ENCODE data around the gene ATXN1. TPM values are rescaled to one million over a fixed set of nuclear protein-coding genes. Genes with fewer than 3 reads are reported as not detected.

Gene ATXN1
- total RNA-seq, 1 experiment from 2014 or later = 27.0 TPM

- Histone ChIP-seq H3K4me3 (ENCODE audit: low read length) (no peak overlapping the region), H3K27ac (ENCODE audit: low read length) (no peak overlapping the region), H3K9ac (ENCODE audit: low read length) (no peak overlapping the region), H3K9me2 (replicated peaks; ENCODE audit: low read length) (no peaks in the 10 kb centered on the region), H2AFZ (ENCODE audit: low read length) (no peak overlapping the region), H3K9me3 (ENCODE audit: low read length) (no peaks in the 10 kb centered on the region), H3F3A (ENCODE audit: low read length, unreplicated experiment) (no peaks in the 10 kb centered on the region), H4K20me1 (ENCODE audit: low read length) (no peaks in the 10 kb centered on the region), H3K4me1 (ENCODE audit: insufficient read depth, low read length) (peaks cover 16% of the 10 kb centered on the region), H3K27me3 (ENCODE audit: low read length) (no peaks in the 10 kb centered on the region), H3K36me3 (ENCODE audit: low read depth, low read length) (no peaks in the 10 kb centered on the region), H3K79me2 (ENCODE audit: low read length) (no peaks in the 10 kb centered on the region), H3K4me2 (ENCODE audit: low read length) (no peak overlapping the region)
- TF ChIP-seq CTCF (conservative IDR thresholded peaks at IDR 0.05; ENCODE audit: low read depth, low read length) = no peak
- TF ChIP-seq EZH2phosphoT487 (IDR thresholded peaks at IDR 0.05; ENCODE audit: borderline replicate concordance, low read length) = no peak
- TF ChIP-seq EZH2 (IDR thresholded peaks at IDR 0.05; ENCODE audit: low read length, unreplicated experiment) = no peak
- CTCF ChIA-PET = no interaction called here
- no TSS peak for BruUV-seq (replicated peaks)
- DNase-seq = no peak
- no peak for ATAC-seq
- intact Hi-C loops (cut with micrococcal nuclease) = no loop called here
- POLR2A ChIA-PET (ENCODE audit: unreplicated experiment) = no interaction called here
Measured at GRCh38 chr6:16360365-16360764, 400.9 kb downstream of the ATXN1 start.

- Histone ChIP-seq H3F3A (ENCODE audit: low read length, unreplicated experiment) (no peaks in the 10 kb centered on the region), H3K36me3 (ENCODE audit: low read depth, low read length) (no peaks in the 10 kb centered on the region), H3K9ac (ENCODE audit: low read length) (no peak overlapping the region), H2AFZ (ENCODE audit: low read length) (no peak overlapping the region), H3K27ac (ENCODE audit: low read length) (no peak overlapping the region), H3K79me2 (ENCODE audit: low read length) (no peaks in the 10 kb centered on the region), H3K27me3 (ENCODE audit: low read length) (no peaks in the 10 kb centered on the region), H4K20me1 (ENCODE audit: low read length) (no peaks in the 10 kb centered on the region), H3K4me1 (ENCODE audit: insufficient read depth, low read length) (peaks cover 21% of the 10 kb centered on the region), H3K4me3 (ENCODE audit: low read length) (no peak overlapping the region), H3K9me2 (replicated peaks; ENCODE audit: low read length) (no peaks in the 10 kb centered on the region), H3K9me3 (ENCODE audit: low read length) (no peaks in the 10 kb centered on the region), H3K4me2 (ENCODE audit: low read length) (no peak overlapping the region)
- ATAC-seq = no peak
- ChIA-PET POLR2A (ENCODE audit: unreplicated experiment) (no interaction called here), CTCF (no interaction called here)
- TF ChIP-seq EZH2 (IDR thresholded peaks at IDR 0.05; ENCODE audit: low read length, unreplicated experiment) = no peak
- TF ChIP-seq CTCF (conservative IDR thresholded peaks at IDR 0.05; ENCODE audit: low read depth, low read length) = no peak
- no peak for TF ChIP-seq EZH2phosphoT487 (IDR thresholded peaks at IDR 0.05; ENCODE audit: borderline replicate concordance, low read length)
- no peak for DNase-seq
- no TSS peak for BruUV-seq (replicated peaks)
- intact Hi-C loops (cut with micrococcal nuclease) = no loop called here
Measured at GRCh38 chr6:16359563-16359962, 401.7 kb downstream of the ATXN1 start.

GRCh38 chr6:16358531-16359138 lies 402.6 kb downstream of the ATXN1 start:
- no peak overlapping the region for H3K4me2 ChIP-seq (ENCODE audit: low read length)
- H3K9me3 ChIP-seq (ENCODE audit: low read length) = no peaks in the 10 kb centered on the region
- H3K4me1 ChIP-seq (ENCODE audit: insufficient read depth, low read length) = peaks cover 21% of the 10 kb centered on the region
- no peaks in the 10 kb centered on the region for H3K27me3 ChIP-seq (ENCODE audit: low read length)
- H2AFZ ChIP-seq (ENCODE audit: low read length) = no peak overlapping the region
- CTCF ChIA-PET = no interaction called here
- no peak overlapping the region for H3K27ac ChIP-seq (ENCODE audit: low read length)
- H4K20me1 ChIP-seq (ENCODE audit: low read length) = no peaks in the 10 kb centered on the region
- H3K9me2 ChIP-seq (replicated peaks; ENCODE audit: low read length) = no peaks in the 10 kb centered on the region
- no peak for ATAC-seq
- DNase-seq = no peak
- H3K9ac ChIP-seq (ENCODE audit: low read length) = no peak overlapping the region
- no peaks in the 10 kb centered on the region for H3K36me3 ChIP-seq (ENCODE audit: low read depth, low read length)
- H3K4me3 ChIP-seq (ENCODE audit: low read length) = no peak overlapping the region
- BruUV-seq (replicated peaks) = no TSS peak
- POLR2A ChIA-PET (ENCODE audit: unreplicated experiment) = no interaction called here
- intact Hi-C loops (cut with micrococcal nuclease) = no loop called here
- H3F3A ChIP-seq (ENCODE audit: low read length, unreplicated experiment) = no peaks in the 10 kb centered on the region
- no peaks in the 10 kb centered on the region for H3K79me2 ChIP-seq (ENCODE audit: low read length)
- no peak for TF ChIP-seq EZH2phosphoT487 (IDR thresholded peaks at IDR 0.05; ENCODE audit: borderline replicate concordance, low read length)
- no peak for TF ChIP-seq CTCF (conservative IDR thresholded peaks at IDR 0.05; ENCODE audit: low read depth, low read length)
- TF ChIP-seq EZH2 (IDR thresholded peaks at IDR 0.05; ENCODE audit: low read length, unreplicated experiment) = no peak

Data from PC-3 (cell line).